Karpas-422 (cell line): ENCODE data around the gene FASLG. TPM values are rescaled to one million over a fixed set of nuclear protein-coding genes. Genes with fewer than 3 reads are reported as not detected.

Source experiments
- DNase-seq: peaks from one replicate; pipeline ENCODE4 v3.0.0-alpha.2; 2015
- H2AFZ ChIP-seq: fragments of 200-600 bp; sonication (generic); 2 replicates; pipeline ENCODE4 v1.6.1; 2014; ENCODE audit warnings: antibody characterized with exemption, low read length, mixed read lengths
- H3K27ac ChIP-seq: fragments of 200-600 bp; sonication (generic); 2 replicates; pipeline ENCODE4 v1.5.1; 2014; ENCODE audit warnings: mild to moderate bottlenecking, low read length, moderate library complexity
- H3K27me3 ChIP-seq: fragments of 200-600 bp; sonication (generic); 2 replicates; pipeline ENCODE4 v1.6.1; 2014; ENCODE audit warnings: low read length, mixed read lengths
- H3K36me3 ChIP-seq: fragments of 200-600 bp; sonication (generic); 2 replicates; pipeline ENCODE4 v1.6.1; 2014; ENCODE audit warnings: low read length, mixed read lengths; ENCODE audit not compliant: insufficient read depth
- H3K4me1 ChIP-seq: fragments of 200-600 bp; sonication (generic); 2 replicates; pipeline ENCODE4 v1.6.1; 2014; ENCODE audit warnings: mild to moderate bottlenecking, low read length, mixed read lengths
- H3K4me2 ChIP-seq: fragments of 200-600 bp; sonication (generic); 2 replicates; pipeline ENCODE4 v1.6.1; 2014; ENCODE audit warnings: low read length, low read depth, mild to moderate bottlenecking; ENCODE audit not compliant: poor library complexity, severe bottlenecking
- H3K4me3 ChIP-seq: fragments of 200-600 bp; sonication (generic); 2 replicates; pipeline ENCODE4 v1.5.1; 2014; ENCODE audit warnings: mild to moderate bottlenecking, antibody characterized with exemption, low read length, mixed read lengths
- H3K79me2 ChIP-seq: fragments of 200-600 bp; sonication (generic); 2 replicates; pipeline ENCODE4 v1.6.1; 2014; ENCODE audit warnings: mild to moderate bottlenecking, low read length, mixed read lengths
- H3K9ac ChIP-seq: fragments of 200-600 bp; sonication (generic); 2 replicates; pipeline ENCODE4 v1.6.0; 2014; ENCODE audit warnings: low read length
- H3K9me2 ChIP-seq: fragments of 200-600 bp; sonication (generic), shearing (Covaris generic); replicated peaks from 2 replicates; pipeline ENCODE4 v1.6.0; 2014; ENCODE audit warnings: mild to moderate bottlenecking, low read length, moderate library complexity; ENCODE audit not compliant: insufficient read depth
- H3K9me3 ChIP-seq: fragments of 300-700, 200-600 bp; sonication (generic); 2 replicates; pipeline ENCODE4 v1.6.1; 2014; ENCODE audit warnings: low read length, mixed read lengths
- H4K20me1 ChIP-seq: fragments of 200-600 bp; sonication (generic); 2 replicates; pipeline ENCODE4 v1.6.1; 2014; ENCODE audit warnings: mild to moderate bottlenecking, antibody characterized with exemption, low read length, low read depth; ENCODE audit not compliant: insufficient read depth
- total RNA-seq: library from RNA; depleted of rRNA; stranded (reverse); fragments of >200 nt; shearing (Covaris generic); gene quantifications from 2 replicates; pipeline ENCODE4 v1.2.3, GENCODE V29; 2014; ENCODE audit warnings: low replicate concordance

Gene FASLG
- total RNA-seq, 1 experiment from 2014 or later: not detected

GRCh38 chr1:172663732-172664131, 4.8 kb downstream of the FASLG start:
- H2AFZ ChIP-seq: no peak overlapping the region
- H3K36me3 ChIP-seq: no peaks in the 10 kb centered on the region
- H3K4me3 ChIP-seq: no peak overlapping the region
- no peaks in the 10 kb centered on the region for H3K9me3 ChIP-seq
- no peaks in the 10 kb centered on the region for H3K9me2 ChIP-seq
- H3K27ac ChIP-seq: no peak overlapping the region
- H3K79me2 ChIP-seq: no peaks in the 10 kb centered on the region
- no peak overlapping the region for H3K9ac ChIP-seq
- no peaks in the 10 kb centered on the region for H4K20me1 ChIP-seq
- no peaks in the 10 kb centered on the region for H3K4me1 ChIP-seq
- no peak overlapping the region for H3K4me2 ChIP-seq
- no peaks in the 10 kb centered on the region for H3K27me3 ChIP-seq
- no peak for DNase-seq

GRCh38 chr1:172668097-172668496, 9.2 kb downstream of the FASLG start:
- DNase-seq: no peak
- Histone ChIP-seq H3K9me2 (no peaks in the 10 kb centered on the region), H3K79me2 (no peaks in the 10 kb centered on the region), H3K4me3 (no peak overlapping the region), H3K9me3 (no peaks in the 10 kb centered on the region), H3K27me3 (no peaks in the 10 kb centered on the region), H3K27ac (no peak overlapping the region), H3K4me2 (no peak overlapping the region), H2AFZ (no peak overlapping the region), H3K9ac (no peak overlapping the region), H3K4me1 (no peaks in the 10 kb centered on the region), H4K20me1 (no peaks in the 10 kb centered on the region), H3K36me3 (no peaks in the 10 kb centered on the region)

GRCh38 chr1:172669011-172669410, 10.1 kb downstream of the FASLG start:
- Histone ChIP-seq H3K4me2 (no peak overlapping the region), H3K9me2 (no peaks in the 10 kb centered on the region), H3K79me2 (no peaks in the 10 kb centered on the region), H3K4me3 (no peak overlapping the region), H3K4me1 (no peaks in the 10 kb centered on the region), H3K36me3 (no peaks in the 10 kb centered on the region), H4K20me1 (no peaks in the 10 kb centered on the region), H3K27me3 (no peaks in the 10 kb centered on the region), H2AFZ (no peak overlapping the region), H3K9ac (no peak overlapping the region), H3K27ac (no peak overlapping the region), H3K9me3 (no peaks in the 10 kb centered on the region)
- no peak for DNase-seq

- Histone ChIP-seq H3K9ac (no peak overlapping the region), H3K4me3 (no peak overlapping the region), H3K36me3 (no peaks in the 10 kb centered on the region), H3K27ac (no peak overlapping the region), H3K9me3 (no peaks in the 10 kb centered on the region), H3K79me2 (no peaks in the 10 kb centered on the region), H3K4me1 (no peaks in the 10 kb centered on the region), H2AFZ (no peak overlapping the region), H3K4me2 (no peak overlapping the region), H3K9me2 (no peaks in the 10 kb centered on the region), H3K27me3 (no peaks in the 10 kb centered on the region), H4K20me1 (no peaks in the 10 kb centered on the region)
- no peak for DNase-seq
Observed at GRCh38 chr1:172670316-172670715, 11.4 kb downstream of the FASLG start.

- no peak for DNase-seq
- no peaks in the 10 kb centered on the region for H3K4me1 ChIP-seq
- H3K9ac ChIP-seq: no peak overlapping the region
- no peaks in the 10 kb centered on the region for H3K36me3 ChIP-seq
- H3K79me2 ChIP-seq: no peaks in the 10 kb centered on the region
- H3K27me3 ChIP-seq: no peaks in the 10 kb centered on the region
- no peaks in the 10 kb centered on the region for H3K9me3 ChIP-seq
- H3K4me2 ChIP-seq: no peak overlapping the region
- H3K9me2 ChIP-seq: no peaks in the 10 kb centered on the region
- no peak overlapping the region for H2AFZ ChIP-seq
- H3K4me3 ChIP-seq: no peak overlapping the region
- no peak overlapping the region for H3K27ac ChIP-seq
- H4K20me1 ChIP-seq: no peaks in the 10 kb centered on the region
Observed at GRCh38 chr1:172670791-172671190, 11.9 kb downstream of the FASLG start.

GRCh38 chr1:172671591-172671990, 12.7 kb downstream of the FASLG start:
- H3K4me3 ChIP-seq: no peak overlapping the region
- H3K4me1 ChIP-seq: no peaks in the 10 kb centered on the region
- no peak for DNase-seq
- H2AFZ ChIP-seq: no peak overlapping the region
- no peak overlapping the region for H3K4me2 ChIP-seq
- no peaks in the 10 kb centered on the region for H3K9me2 ChIP-seq
- no peak overlapping the region for H3K9ac ChIP-seq
- H3K27me3 ChIP-seq: no peaks in the 10 kb centered on the region
- H3K9me3 ChIP-seq: no peaks in the 10 kb centered on the region
- H3K79me2 ChIP-seq: no peaks in the 10 kb centered on the region
- H3K36me3 ChIP-seq: no peaks in the 10 kb centered on the region
- H4K20me1 ChIP-seq: no peaks in the 10 kb centered on the region
- H3K27ac ChIP-seq: no peak overlapping the region

- DNase-seq: no peak
- Histone ChIP-seq H3K79me2 (no peaks in the 10 kb centered on the region), H2AFZ (no peak overlapping the region), H3K36me3 (no peaks in the 10 kb centered on the region), H3K9me3 (no peaks in the 10 kb centered on the region), H3K4me1 (no peaks in the 10 kb centered on the region), H3K4me2 (no peak overlapping the region), H3K9ac (no peak overlapping the region), H3K4me3 (no peak overlapping the region), H3K9me2 (no peaks in the 10 kb centered on the region), H4K20me1 (no peaks in the 10 kb centered on the region), H3K27me3 (no peaks in the 10 kb centered on the region), H3K27ac (no peak overlapping the region)
Observed at GRCh38 chr1:172672720-172673119, 13.8 kb downstream of the FASLG start.

- H3K9me2 ChIP-seq: no peaks in the 10 kb centered on the region
- no peaks in the 10 kb centered on the region for H3K79me2 ChIP-seq
- H3K4me2 ChIP-seq: no peak overlapping the region
- H2AFZ ChIP-seq: no peak overlapping the region
- no peaks in the 10 kb centered on the region for H3K27me3 ChIP-seq
- H3K9me3 ChIP-seq: no peaks in the 10 kb centered on the region
- no peak overlapping the region for H3K27ac ChIP-seq
- DNase-seq: no peak
- H3K36me3 ChIP-seq: no peaks in the 10 kb centered on the region
- H3K9ac ChIP-seq: no peak overlapping the region
- no peak overlapping the region for H3K4me3 ChIP-seq
- H3K4me1 ChIP-seq: no peaks in the 10 kb centered on the region
- no peaks in the 10 kb centered on the region for H4K20me1 ChIP-seq
Observed at GRCh38 chr1:172673761-172674160, 14.9 kb downstream of the FASLG start.
